Measurements from ENCODE around the gene BMPR1A.
A peak's percentile ranks its signal among the peaks of the same experiment; 100 is the strongest.

BMPR1A gene

GRCh38 chr10:86747796-86748581 lies 8.4 kb upstream of the BMPR1A start:
- no peak overlapping the region for H3K27ac ChIP-seq
- TF ChIP-seq ZFX (IDR thresholded peaks at IDR 0.05): no peak
- no peak for TF ChIP-seq CTCF (conservative IDR thresholded peaks at IDR 0.05)

- no peak overlapping the region for H3K27ac ChIP-seq
- no peak for TF ChIP-seq ZFX (IDR thresholded peaks at IDR 0.05)
- no peak for TF ChIP-seq CTCF (conservative IDR thresholded peaks at IDR 0.05)
Measured at GRCh38 chr10:86749854-86750253, 6.6 kb upstream of the BMPR1A start.

- TF ChIP-seq CTCF (conservative IDR thresholded peaks at IDR 0.05): no peak
- TF ChIP-seq ZFX (IDR thresholded peaks at IDR 0.05): no peak
- H3K27ac ChIP-seq: no peak overlapping the region
Measured at GRCh38 chr10:86751477-86751876, 4.9 kb upstream of the BMPR1A start.

GRCh38 chr10:86752311-86752710 lies 4.1 kb upstream of the BMPR1A start:
- TF ChIP-seq CTCF (conservative IDR thresholded peaks at IDR 0.05): no peak
- H3K27ac ChIP-seq: no peak overlapping the region

GRCh38 chr10:86753051-86753450 lies 3.4 kb upstream of the BMPR1A start:
- no peak overlapping the region for H3K27ac ChIP-seq
- TF ChIP-seq CTCF (conservative IDR thresholded peaks at IDR 0.05) (no peak), ZFX (IDR thresholded peaks at IDR 0.05) (no peak)

- H3K27ac ChIP-seq: no peak overlapping the region
- TF ChIP-seq CTCF (conservative IDR thresholded peaks at IDR 0.05): no peak
- no peak for TF ChIP-seq ZFX (IDR thresholded peaks at IDR 0.05)
Measured at GRCh38 chr10:86753638-86754434, 2.6 kb upstream of the BMPR1A start.

GRCh38 chr10:86755454-86755739 lies 1.0 kb upstream of the BMPR1A start:
- TF ChIP-seq ZFX (IDR thresholded peaks at IDR 0.05): no peak
- TF ChIP-seq CTCF (conservative IDR thresholded peaks at IDR 0.05): no peak
- peak overlapping the region; percentile 91 for H3K27ac ChIP-seq

All from C4-2B (cell line).